ENCODE results near the gene ALK.
"Not testable (repeated sequence)": the region's sequence is repeated elsewhere in the genome, so short reads cannot be mapped to it uniquely, and the experiment has no call there.

Gene ALK

GRCh38 chr2:29267720-29268119 lies 653.7 kb downstream of the ALK start:
- Histone ChIP-seq H3K27me3 (ENCODE audit: control insufficient read depth, insufficient read depth, low read length) (no peaks in the 10 kb centered on the region), H3K36me3 (ENCODE audit: control insufficient read depth, insufficient read depth, low read length) (no peaks in the 10 kb centered on the region), H3K9ac (ENCODE audit: low read depth, low read length) (no peak overlapping the region), H3K9me3 (ENCODE audit: control insufficient read depth, insufficient read depth, low read length) (no peaks in the 10 kb centered on the region), H3K27ac (ENCODE audit: low read depth, low read length) (no peak overlapping the region), H3K4me1 (ENCODE audit: control insufficient read depth, insufficient read depth, low read length) (no peaks in the 10 kb centered on the region), H3K4me3 (ENCODE audit: low read depth, low read length) (no peak overlapping the region)

GRCh38 chr2:29263886-29264285 lies 657.5 kb downstream of the ALK start:
- no peaks in the 10 kb centered on the region for H3K36me3 ChIP-seq (ENCODE audit: control insufficient read depth, insufficient read depth, low read length)
- H3K9me3 ChIP-seq (ENCODE audit: control insufficient read depth, insufficient read depth, low read length) = no peaks in the 10 kb centered on the region
- H3K27ac ChIP-seq (ENCODE audit: low read depth, low read length) = no peak overlapping the region
- no peaks in the 10 kb centered on the region for H3K4me1 ChIP-seq (ENCODE audit: control insufficient read depth, insufficient read depth, low read length)
- no peaks in the 10 kb centered on the region for H3K27me3 ChIP-seq (ENCODE audit: control insufficient read depth, insufficient read depth, low read length)
- no peak overlapping the region for H3K9ac ChIP-seq (ENCODE audit: low read depth, low read length)
- no peak overlapping the region for H3K4me3 ChIP-seq (ENCODE audit: low read depth, low read length)

GRCh38 chr2:29262681-29263260 lies 658.6 kb downstream of the ALK start:
- Histone ChIP-seq H3K27ac (ENCODE audit: low read depth, low read length) (no peak overlapping the region), H3K27me3 (ENCODE audit: control insufficient read depth, insufficient read depth, low read length) (no peaks in the 10 kb centered on the region), H3K4me3 (ENCODE audit: low read depth, low read length) (no peak overlapping the region), H3K9me3 (ENCODE audit: control insufficient read depth, insufficient read depth, low read length) (no peaks in the 10 kb centered on the region), H3K4me1 (ENCODE audit: control insufficient read depth, insufficient read depth, low read length) (no peaks in the 10 kb centered on the region), H3K9ac (ENCODE audit: low read depth, low read length) (no peak overlapping the region), H3K36me3 (ENCODE audit: control insufficient read depth, insufficient read depth, low read length) (no peaks in the 10 kb centered on the region)

GRCh38 chr2:29261003-29261402 lies 660.4 kb downstream of the ALK start:
- no peaks in the 10 kb centered on the region for H3K27me3 ChIP-seq (ENCODE audit: control insufficient read depth, insufficient read depth, low read length)
- no peak overlapping the region for H3K9ac ChIP-seq (ENCODE audit: low read depth, low read length)
- H3K36me3 ChIP-seq (ENCODE audit: control insufficient read depth, insufficient read depth, low read length) = no peaks in the 10 kb centered on the region
- no peak overlapping the region for H3K4me3 ChIP-seq (ENCODE audit: low read depth, low read length)
- no peaks in the 10 kb centered on the region for H3K4me1 ChIP-seq (ENCODE audit: control insufficient read depth, insufficient read depth, low read length)
- H3K27ac ChIP-seq (ENCODE audit: low read depth, low read length) = no peak overlapping the region
- no peaks in the 10 kb centered on the region for H3K9me3 ChIP-seq (ENCODE audit: control insufficient read depth, insufficient read depth, low read length)

GRCh38 chr2:29260142-29260772 lies 661.1 kb downstream of the ALK start:
- no peaks in the 10 kb centered on the region for H3K9me3 ChIP-seq (ENCODE audit: control insufficient read depth, insufficient read depth, low read length)
- no peaks in the 10 kb centered on the region for H3K4me1 ChIP-seq (ENCODE audit: control insufficient read depth, insufficient read depth, low read length)
- no peak overlapping the region for H3K27ac ChIP-seq (ENCODE audit: low read depth, low read length)
- no peaks in the 10 kb centered on the region for H3K27me3 ChIP-seq (ENCODE audit: control insufficient read depth, insufficient read depth, low read length)
- H3K36me3 ChIP-seq (ENCODE audit: control insufficient read depth, insufficient read depth, low read length) = no peaks in the 10 kb centered on the region
- H3K9ac ChIP-seq (ENCODE audit: low read depth, low read length) = no peak overlapping the region
- no peak overlapping the region for H3K4me3 ChIP-seq (ENCODE audit: low read depth, low read length)

- Histone ChIP-seq H3K9me3 (ENCODE audit: control insufficient read depth, insufficient read depth, low read length) (no peaks in the 10 kb centered on the region), H3K9ac (ENCODE audit: low read depth, low read length) (no peak overlapping the region), H3K4me1 (ENCODE audit: control insufficient read depth, insufficient read depth, low read length) (no peaks in the 10 kb centered on the region), H3K36me3 (ENCODE audit: control insufficient read depth, insufficient read depth, low read length) (no peaks in the 10 kb centered on the region), H3K27me3 (ENCODE audit: control insufficient read depth, insufficient read depth, low read length) (no peaks in the 10 kb centered on the region), H3K27ac (ENCODE audit: low read depth, low read length) (no peak overlapping the region), H3K4me3 (ENCODE audit: low read depth, low read length) (no peak overlapping the region)
Observed at GRCh38 chr2:29259221-29259620, 662.2 kb downstream of the ALK start.

GRCh38 chr2:29255004-29255403 lies 666.4 kb downstream of the ALK start:
- no peaks in the 10 kb centered on the region for H3K36me3 ChIP-seq (ENCODE audit: control insufficient read depth, insufficient read depth, low read length)
- no peaks in the 10 kb centered on the region for H3K9me3 ChIP-seq (ENCODE audit: control insufficient read depth, insufficient read depth, low read length)
- H3K9ac ChIP-seq (ENCODE audit: low read depth, low read length) = no peak overlapping the region
- no peak overlapping the region for H3K4me3 ChIP-seq (ENCODE audit: low read depth, low read length)
- H3K27ac ChIP-seq (ENCODE audit: low read depth, low read length) = no peak overlapping the region
- no peaks in the 10 kb centered on the region for H3K4me1 ChIP-seq (ENCODE audit: control insufficient read depth, insufficient read depth, low read length)
- H3K27me3 ChIP-seq (ENCODE audit: control insufficient read depth, insufficient read depth, low read length) = no peaks in the 10 kb centered on the region

GRCh38 chr2:29253495-29254275 lies 667.7 kb downstream of the ALK start:
- H3K9me3 ChIP-seq (ENCODE audit: control insufficient read depth, insufficient read depth, low read length); H3K36me3 ChIP-seq (ENCODE audit: control insufficient read depth, insufficient read depth, low read length); H3K4me1 ChIP-seq (ENCODE audit: control insufficient read depth, insufficient read depth, low read length); H3K4me3 ChIP-seq (ENCODE audit: low read depth, low read length); H3K9ac ChIP-seq (ENCODE audit: low read depth, low read length); H3K27ac ChIP-seq (ENCODE audit: low read depth, low read length); H3K27me3 ChIP-seq (ENCODE audit: control insufficient read depth, insufficient read depth, low read length): not testable (repeated sequence)

GRCh38 chr2:29253026-29253425 lies 668.4 kb downstream of the ALK start:
- H3K4me3 ChIP-seq (ENCODE audit: low read depth, low read length) = no peak overlapping the region
- no peak overlapping the region for H3K9ac ChIP-seq (ENCODE audit: low read depth, low read length)
- H3K4me1 ChIP-seq (ENCODE audit: control insufficient read depth, insufficient read depth, low read length) = no peaks in the 10 kb centered on the region
- no peaks in the 10 kb centered on the region for H3K36me3 ChIP-seq (ENCODE audit: control insufficient read depth, insufficient read depth, low read length)
- no peaks in the 10 kb centered on the region for H3K27me3 ChIP-seq (ENCODE audit: control insufficient read depth, insufficient read depth, low read length)
- H3K9me3 ChIP-seq (ENCODE audit: control insufficient read depth, insufficient read depth, low read length) = no peaks in the 10 kb centered on the region
- no peak overlapping the region for H3K27ac ChIP-seq (ENCODE audit: low read depth, low read length)

- H3K9me3 ChIP-seq (ENCODE audit: control insufficient read depth, insufficient read depth, low read length) = no peaks in the 10 kb centered on the region
- H3K4me1 ChIP-seq (ENCODE audit: control insufficient read depth, insufficient read depth, low read length) = no peaks in the 10 kb centered on the region
- H3K27me3 ChIP-seq (ENCODE audit: control insufficient read depth, insufficient read depth, low read length) = no peaks in the 10 kb centered on the region
- H3K27ac ChIP-seq (ENCODE audit: low read depth, low read length) = no peak overlapping the region
- H3K9ac ChIP-seq (ENCODE audit: low read depth, low read length) = no peak overlapping the region
- H3K4me3 ChIP-seq (ENCODE audit: low read depth, low read length) = no peak overlapping the region
- no peaks in the 10 kb centered on the region for H3K36me3 ChIP-seq (ENCODE audit: control insufficient read depth, insufficient read depth, low read length)
Observed at GRCh38 chr2:29251406-29251805, 670.0 kb downstream of the ALK start.

- no peak overlapping the region for H3K27ac ChIP-seq (ENCODE audit: low read depth, low read length)
Observed at GRCh38 chr2:29250977-29251376, 670.4 kb downstream of the ALK start.

More at GRCh38 chr2:29250977-29251376, 670.4 kb downstream of the ALK start:
- no peaks in the 10 kb centered on the region for H3K9me3 ChIP-seq (ENCODE audit: control insufficient read depth, insufficient read depth, low read length)
- H3K4me1 ChIP-seq (ENCODE audit: control insufficient read depth, insufficient read depth, low read length) = no peaks in the 10 kb centered on the region
- H3K27me3 ChIP-seq (ENCODE audit: control insufficient read depth, insufficient read depth, low read length) = no peaks in the 10 kb centered on the region
- no peak overlapping the region for H3K9ac ChIP-seq (ENCODE audit: low read depth, low read length)
- H3K36me3 ChIP-seq (ENCODE audit: control insufficient read depth, insufficient read depth, low read length) = no peaks in the 10 kb centered on the region
- H3K4me3 ChIP-seq (ENCODE audit: low read depth, low read length) = no peak overlapping the region

Measured in HUES48 (cell line).